HepG2 (cell line): ENCODE measurements around the gene IBA57. TPM values are rescaled to one million over a fixed set of nuclear protein-coding genes. Genes with fewer than 3 reads are reported as not detected.
A peak's percentile ranks its signal among the peaks of the same experiment; 100 is the strongest.

ENCODE experiments used
- BCL6 ChIP-seq: IDR thresholded peaks from 2 replicates; pipeline ENCODE4 v1.6.1; 2016; ENCODE audit warnings: missing genetic modification reagents, missing compliant biosample characterization
- CHD2 ChIP-seq: IDR thresholded peaks from 2 replicates; pipeline ENCODE4 v1.6.1; 2011; ENCODE audit warnings: low read depth, low read length, improper control_type of control experiment
- FOSL1 ChIP-seq: sonication (generic); formaldehyde crosslinking; IDR thresholded peaks from 2 replicates; pipeline ENCODE4 v1.9.0; 2021; ENCODE audit warnings: missing genetic modification reagents, borderline replicate concordance
- GATAD1 ChIP-seq: IDR thresholded peaks from 2 replicates; pipeline ENCODE4 v1.6.1; 2016; ENCODE audit warnings: missing genetic modification reagents, missing compliant biosample characterization
- HIC2 ChIP-seq: sonication (generic); formaldehyde crosslinking; IDR thresholded peaks from 2 replicates; pipeline ENCODE4 v1.9.0; 2022; ENCODE audit warnings: low read depth, missing genetic modification reagents
- HNRNPK ChIP-seq: fragments of 200-400 bp; formaldehyde crosslinking; IDR thresholded peaks from 2 replicates; pipeline ENCODE4 v1.6.1; 2018; ENCODE audit warnings: low read length, low read depth, moderate library complexity, mild to moderate bottlenecking; ENCODE audit not compliant: poor library complexity, severe bottlenecking
- HNRNPLL ChIP-seq: fragments of 200-400 bp; formaldehyde crosslinking; IDR thresholded peaks from 2 replicates; pipeline ENCODE4 v1.6.1; 2017; ENCODE audit warnings: mild to moderate bottlenecking, low read depth, low read length; ENCODE audit not compliant: poor library complexity, severe bottlenecking
- IRX3 ChIP-seq: sonication (generic); formaldehyde crosslinking; IDR thresholded peaks from 2 replicates; pipeline ENCODE4 v1.8.1; 2023; ENCODE audit warnings: mild to moderate bottlenecking, low read depth, missing genetic modification reagents, borderline replicate concordance
- KDM2A ChIP-seq: sonication (generic); formaldehyde crosslinking; IDR thresholded peaks from 2 replicates; pipeline ENCODE4 v1.4.0; 2020; ENCODE audit warnings: low read depth, missing genetic modification reagents, borderline replicate concordance
- KDM4B ChIP-seq: sonication (generic); formaldehyde crosslinking; IDR thresholded peaks from 2 replicates; pipeline ENCODE4 v1.4.0; 2020; ENCODE audit warnings: missing genetic modification reagents
- MTF2 ChIP-seq: sonication (generic); formaldehyde crosslinking; IDR thresholded peaks from 2 replicates; pipeline ENCODE4 v1.5.0; 2020; ENCODE audit warnings: missing genetic modification reagents, borderline replicate concordance
- POGK ChIP-seq: sonication (generic); formaldehyde crosslinking; conservative IDR thresholded peaks from 2 replicates; pipeline ENCODE4 v1.8.0; 2022; ENCODE audit warnings: mild to moderate bottlenecking, moderate library complexity, missing genetic modification reagents
- SP4 ChIP-seq: sonication (generic); formaldehyde crosslinking; IDR thresholded peaks from 2 replicates; pipeline ENCODE4 v1.8.1; 2023; ENCODE audit warnings: mild to moderate bottlenecking, missing genetic modification reagents
- SRY ChIP-seq: sonication (generic); formaldehyde crosslinking; IDR thresholded peaks from 2 replicates; pipeline ENCODE4 v1.8.0; 2022; ENCODE audit warnings: mild to moderate bottlenecking, missing genetic modification reagents
- TCF7 ChIP-seq: sonication (generic); IDR thresholded peaks from 2 replicates; pipeline ENCODE4 v1.6.1; 2016; ENCODE audit warnings: antibody characterized with exemption, low read depth
- ZNF607 ChIP-seq: sonication (generic); formaldehyde crosslinking; IDR thresholded peaks from 2 replicates; pipeline ENCODE4 v1.5.1; 2020; ENCODE audit warnings: missing genetic modification reagents, mild to moderate bottlenecking, borderline replicate concordance
- ZNF766 ChIP-seq: sonication (generic); formaldehyde crosslinking; IDR thresholded peaks from 2 replicates; pipeline ENCODE4 v1.5.0; 2020; ENCODE audit warnings: missing genetic modification reagents, borderline replicate concordance
- ZNF777 ChIP-seq: sonication (generic); formaldehyde crosslinking; IDR thresholded peaks from 2 replicates; pipeline ENCODE4 v1.4.0; 2020; ENCODE audit warnings: missing genetic modification reagents
- ZNF816 ChIP-seq: sonication (generic); formaldehyde crosslinking; IDR thresholded peaks from 2 replicates; pipeline ENCODE4 v1.8.0; 2022; ENCODE audit warnings: missing genetic modification reagents, mild to moderate bottlenecking, borderline replicate concordance
- polyA plus RNA-seq, 8 experiments: library from polyadenylated mRNA; depleted of rRNA in 3 of 8; stranded (reverse) in 7 of 8; unstranded in 1 of 8; fragments of >200 nt; fragmentation: Illumina TruSeq in 4 of 8; extraction: Trizol in 4 of 8; gene quantifications; 2 replicates each; pipeline versions ENCODE4 v1.2.1 to v1.2.3, GENCODE V29; 2011 to 2016; ENCODE audit warnings: low read depth in 4 of 8, missing spikeins in 1 of 8, mixed read lengths in 1 of 8; ENCODE audit not compliant: insufficient read depth in 1 of 8
- total RNA-seq, 5 experiments: library from RNA; depleted of rRNA; stranded (reverse); fragments of >200 nt; fragmentation: Illumina TruSeq; extraction: Trizol; gene quantifications; 2 replicates each; pipeline ENCODE4 v1.2.3, GENCODE V29; 2016; ENCODE audit warnings: low read depth in 1 of 5
- TF ChIP-seq, protein P1 (sequence below): sonication (generic); formaldehyde crosslinking; IDR thresholded peaks from 2 replicates; pipeline ENCODE4 v1.8.0; 2022; ENCODE audit warnings: missing genetic modification reagents, low read depth, mild to moderate bottlenecking, borderline replicate concordance
- TF ChIP-seq, protein P2 (sequence below): sonication (generic); formaldehyde crosslinking; IDR thresholded peaks from 2 replicates; pipeline ENCODE4 v1.5.1; 2020; ENCODE audit warnings: mild to moderate bottlenecking, missing genetic modification reagents

The IBA57 gene
- total and polyA plus RNA-seq, 2 of the 13 experiments (the other 11 are each of a cell fraction or from before 2014, with no cell fraction given), result 2.3 to 10.2 TPM

- TF ChIP-seq ZNF777 (CRISPR knock-in tag) (peak; percentile 31; the same call in 1 of the 2 replicates), POGK (CRISPR knock-in tag) (0 out of 2 replicates have a peak, but pooled peaks have one; percentile 51), ZNF816 (CRISPR knock-in tag) (no peak), FOSL1 (CRISPR knock-in tag) (no peak), MTF2 (peak; percentile 70; the same call in 1 of the 2 replicates), HIC2 (CRISPR knock-in tag) (0 out of 2 replicates have a peak, but pooled peaks have one; percentile 39), TCF7 (no peak), GATAD1 (peak; percentile 19; the same call in 1 of the 2 replicates), HNRNPK (peak; percentile 40), SP4 (CRISPR knock-in tag) (no peak), IRX3 (CRISPR knock-in tag) (no peak), ZNF766 (CRISPR knock-in tag) (no peak), KDM4B (CRISPR knock-in tag) (no peak), CHD2 (no peak), BCL6 (peak; percentile 26; the same call in 1 of the 2 replicates), HNRNPLL (peak; percentile 56), KDM2A (CRISPR knock-in tag) (peak; percentile 77; the same call in 1 of the 2 replicates), SRY (no peak), ZNF607 (no peak)
- TF ChIP-seq, protein P1, sequence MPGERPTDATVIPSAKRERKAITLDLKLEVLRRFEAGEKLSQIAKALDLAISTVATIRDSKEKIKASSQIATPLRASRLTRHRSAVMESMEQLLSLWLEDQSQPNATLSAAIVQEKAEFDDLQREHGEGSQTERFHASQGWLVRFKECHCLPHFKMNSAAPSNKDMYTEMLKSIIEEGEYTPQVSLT (CRISPR knock-in tag), result no peak
- TF ChIP-seq, protein P2, sequence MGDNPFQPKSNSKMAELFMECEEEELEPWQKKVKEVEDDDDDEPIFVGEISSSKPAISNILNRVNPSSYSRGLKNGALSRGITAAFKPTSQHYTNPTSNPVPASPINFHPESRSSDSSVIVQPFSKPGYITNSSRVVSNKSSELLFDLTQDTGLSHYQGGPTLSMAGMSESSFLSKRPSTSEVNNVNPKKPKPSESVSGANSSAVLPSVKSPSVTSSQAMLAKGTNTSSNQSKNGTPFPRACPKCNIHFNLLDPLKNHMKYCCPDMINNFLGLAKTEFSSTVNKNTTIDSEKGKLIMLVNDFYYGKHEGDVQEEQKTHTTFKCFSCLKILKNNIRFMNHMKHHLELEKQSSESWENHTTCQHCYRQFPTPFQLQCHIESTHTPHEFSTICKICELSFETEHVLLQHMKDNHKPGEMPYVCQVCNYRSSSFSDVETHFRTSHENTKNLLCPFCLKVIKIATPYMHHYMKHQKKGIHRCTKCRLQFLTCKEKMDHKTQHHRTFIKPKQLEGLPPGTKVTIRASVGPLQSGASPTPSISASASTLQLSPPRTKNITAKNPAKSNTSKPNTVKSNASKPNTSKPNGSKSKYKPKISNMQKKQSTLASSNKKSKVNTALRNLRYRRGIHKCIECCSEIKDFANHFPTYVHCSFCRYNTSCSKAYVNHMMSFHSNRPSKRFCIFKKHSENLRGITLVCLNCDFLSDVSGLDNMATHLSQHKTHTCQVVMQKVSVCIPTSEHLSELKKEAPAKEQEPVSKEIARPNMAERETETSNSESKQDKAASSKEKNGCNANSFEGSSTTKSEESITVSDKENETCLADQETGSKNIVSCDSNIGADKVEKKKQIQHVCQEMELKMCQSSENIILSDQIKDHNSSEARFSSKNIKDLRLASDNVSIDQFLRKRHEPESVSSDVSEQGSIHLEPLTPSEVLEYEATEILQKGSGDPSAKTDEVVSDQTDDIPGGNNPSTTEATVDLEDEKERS (CRISPR knock-in tag), result no peak
Measured at GRCh38 chr1:228212966-228213844, 47.6 kb downstream of the IBA57 start (continued).
